Stimulated activated memory B cell treated with anti-CD40 and anti-IgM and Interleukin-4, amounts not matched to agents 10 μg/mL and 1 μg/mL and 100 μg/mL, for 72 hours (primary cell): ENCODE data around the gene POU2AF1.
A peak's percentile ranks its signal among the peaks of the same experiment; 100 is the strongest.
"Not testable (repeated sequence)": the region's sequence is repeated elsewhere in the genome, so short reads cannot be mapped to it uniquely, and the experiment has no call there.

Experiments
- ATAC-seq: fragments of 150-1000 bp; cut with Tn5 transposase; 2 replicates; pipeline ENCODE4 v1.10.0; 2021
- H3K27ac Mint-ChIP-seq: one replicate; pipeline ENCODE4 v1.8.0; 2022; ENCODE audit warnings: mild to moderate bottlenecking, mixed read lengths
- H3K27me3 Mint-ChIP-seq: one replicate; pipeline ENCODE4 v1.8.0; 2022; ENCODE audit warnings: mixed read lengths
- H3K36me3 Mint-ChIP-seq: one replicate; pipeline ENCODE4 v1.8.0; 2022; ENCODE audit warnings: mixed read lengths
- H3K4me1 Mint-ChIP-seq: one replicate; pipeline ENCODE4 v1.8.0; 2022; ENCODE audit warnings: mixed read lengths
- H3K4me3 Mint-ChIP-seq: one replicate; pipeline ENCODE4 v1.8.0; 2022; ENCODE audit warnings: mild to moderate bottlenecking, moderate library complexity, mixed read lengths
- H3K9me3 Mint-ChIP-seq: one replicate; pipeline ENCODE4 v1.8.0; 2022; ENCODE audit warnings: mixed read lengths

Gene POU2AF1

GRCh38 chr11:111400595-111400994, 21.5 kb upstream of the POU2AF1 start:
- H3K27me3 Mint-ChIP-seq, result no peaks in the 10 kb centered on the region
- H3K27ac Mint-ChIP-seq, result peak overlapping the region; percentile 80
- peak; percentile 59 for ATAC-seq
- peaks cover 3% of the 10 kb centered on the region for H3K9me3 Mint-ChIP-seq
- peaks cover 58% of the 10 kb centered on the region for H3K4me1 Mint-ChIP-seq
- H3K36me3 Mint-ChIP-seq, result no peaks in the 10 kb centered on the region
- H3K4me3 Mint-ChIP-seq, result peak overlapping the region; percentile 40

GRCh38 chr11:111399187-111400031, 20.3 kb upstream of the POU2AF1 start:
- H3K4me1 Mint-ChIP-seq, result peaks cover 65% of the 10 kb centered on the region
- H3K9me3 Mint-ChIP-seq, result peaks cover 3% of the 10 kb centered on the region
- no peaks in the 10 kb centered on the region for H3K36me3 Mint-ChIP-seq
- no peaks in the 10 kb centered on the region for H3K27me3 Mint-ChIP-seq
- H3K4me3 Mint-ChIP-seq, result peak overlapping the region; percentile 70
- ATAC-seq, result peak; percentile 62
- H3K27ac Mint-ChIP-seq, result peak overlapping the region; percentile 80

GRCh38 chr11:111397034-111397433, 18.0 kb upstream of the POU2AF1 start:
- no peak for ATAC-seq
- Mint-ChIP-seq H3K4me1 (peaks cover 85% of the 10 kb centered on the region), H3K27ac (peak overlapping the region; percentile 80)

GRCh38 chr11:111395749-111396148, 16.7 kb upstream of the POU2AF1 start:
- ATAC-seq, result no peak
- Mint-ChIP-seq H3K4me1 (peaks cover 81% of the 10 kb centered on the region), H3K9me3 (no peaks in the 10 kb centered on the region), H3K27ac (peak overlapping the region; percentile 80), H3K36me3 (no peaks in the 10 kb centered on the region), H3K4me3 (no peak overlapping the region), H3K27me3 (no peaks in the 10 kb centered on the region)

More at GRCh38 chr11:111397034-111397433, 18.0 kb upstream of the POU2AF1 start:
- Mint-ChIP-seq H3K4me3 (no peak overlapping the region), H3K36me3 (no peaks in the 10 kb centered on the region), H3K9me3 (no peaks in the 10 kb centered on the region), H3K27me3 (no peaks in the 10 kb centered on the region)

GRCh38 chr11:111395081-111395480, 16.0 kb upstream of the POU2AF1 start:
- Mint-ChIP-seq H3K27me3 (no peaks in the 10 kb centered on the region), H3K27ac (peak overlapping the region; percentile 80), H3K36me3 (no peaks in the 10 kb centered on the region), H3K9me3 (no peaks in the 10 kb centered on the region), H3K4me3 (no peak overlapping the region), H3K4me1 (peaks cover 75% of the 10 kb centered on the region)
- ATAC-seq, result no peak

GRCh38 chr11:111394147-111394546, 15.1 kb upstream of the POU2AF1 start:
- H3K9me3 Mint-ChIP-seq, H3K27me3 Mint-ChIP-seq, H3K4me3 Mint-ChIP-seq, H3K36me3 Mint-ChIP-seq: not testable (repeated sequence)
- Mint-ChIP-seq H3K27ac (peak overlapping the region; percentile 80), H3K4me1 (peaks cover 68% of the 10 kb centered on the region)
- peak; percentile 65 for ATAC-seq

- Mint-ChIP-seq H3K9me3 (no peaks in the 10 kb centered on the region), H3K36me3 (no peaks in the 10 kb centered on the region), H3K27ac (peak overlapping the region; percentile 80), H3K27me3 (no peaks in the 10 kb centered on the region), H3K4me3 (no peak overlapping the region), H3K4me1 (peaks cover 68% of the 10 kb centered on the region)
- ATAC-seq, result no peak
Measured at GRCh38 chr11:111393585-111393984, 14.5 kb upstream of the POU2AF1 start.

GRCh38 chr11:111393096-111393495, 14.0 kb upstream of the POU2AF1 start:
- Mint-ChIP-seq H3K4me1 (peaks cover 68% of the 10 kb centered on the region), H3K4me3 (no peak overlapping the region), H3K9me3 (no peaks in the 10 kb centered on the region), H3K36me3 (no peaks in the 10 kb centered on the region), H3K27me3 (no peaks in the 10 kb centered on the region), H3K27ac (peak overlapping the region; percentile 80)
- no peak for ATAC-seq

- H3K27ac Mint-ChIP-seq, result peak overlapping the region; percentile 80
- H3K27me3 Mint-ChIP-seq, result no peaks in the 10 kb centered on the region
- no peak overlapping the region for H3K4me3 Mint-ChIP-seq
- no peak for ATAC-seq
- peaks cover 63% of the 10 kb centered on the region for H3K4me1 Mint-ChIP-seq
- H3K9me3 Mint-ChIP-seq, result no peaks in the 10 kb centered on the region
- no peaks in the 10 kb centered on the region for H3K36me3 Mint-ChIP-seq
Measured at GRCh38 chr11:111392552-111392951, 13.5 kb upstream of the POU2AF1 start.

GRCh38 chr11:111391328-111392124, 12.5 kb upstream of the POU2AF1 start:
- H3K4me3 Mint-ChIP-seq, result no peak overlapping the region
- H3K36me3 Mint-ChIP-seq, result no peaks in the 10 kb centered on the region
- H3K27ac Mint-ChIP-seq, result peak overlapping the region; percentile 43
- H3K9me3 Mint-ChIP-seq, result no peaks in the 10 kb centered on the region
- H3K27me3 Mint-ChIP-seq, result no peaks in the 10 kb centered on the region
- H3K4me1 Mint-ChIP-seq, result peaks cover 53% of the 10 kb centered on the region
- no peak for ATAC-seq

GRCh38 chr11:111388842-111389241, 9.8 kb upstream of the POU2AF1 start:
- Mint-ChIP-seq H3K27me3 (no peaks in the 10 kb centered on the region), H3K36me3 (peaks cover 5% of the 10 kb centered on the region), H3K9me3 (peaks cover 2% of the 10 kb centered on the region), H3K4me1 (peaks cover 28% of the 10 kb centered on the region), H3K4me3 (no peak overlapping the region), H3K27ac (peak overlapping the region; percentile 36)
- no peak for ATAC-seq

GRCh38 chr11:111388420-111388819, 9.3 kb upstream of the POU2AF1 start:
- H3K4me1 Mint-ChIP-seq, result peaks cover 23% of the 10 kb centered on the region
- H3K9me3 Mint-ChIP-seq, result peaks cover 2% of the 10 kb centered on the region
- peak overlapping the region; percentile 36 for H3K27ac Mint-ChIP-seq
- H3K27me3 Mint-ChIP-seq, result no peaks in the 10 kb centered on the region
- ATAC-seq, result no peak
- peaks cover 5% of the 10 kb centered on the region for H3K36me3 Mint-ChIP-seq
- no peak overlapping the region for H3K4me3 Mint-ChIP-seq

GRCh38 chr11:111387363-111387762, 8.3 kb upstream of the POU2AF1 start:
- Mint-ChIP-seq H3K4me1 (peaks cover 24% of the 10 kb centered on the region), H3K4me3 (no peak overlapping the region), H3K27ac (no peak overlapping the region), H3K36me3 (peaks cover 5% of the 10 kb centered on the region), H3K27me3 (no peaks in the 10 kb centered on the region), H3K9me3 (peaks cover 2% of the 10 kb centered on the region)
- ATAC-seq, result no peak

- ATAC-seq, result no peak
- H3K27me3 Mint-ChIP-seq, result no peaks in the 10 kb centered on the region
- no peak overlapping the region for H3K27ac Mint-ChIP-seq
- H3K4me1 Mint-ChIP-seq, result peaks cover 30% of the 10 kb centered on the region
- H3K4me3 Mint-ChIP-seq, result no peak overlapping the region
- peaks cover 5% of the 10 kb centered on the region for H3K36me3 Mint-ChIP-seq
- H3K9me3 Mint-ChIP-seq, result peaks cover 2% of the 10 kb centered on the region
Measured at GRCh38 chr11:111386611-111387150, 7.6 kb upstream of the POU2AF1 start.

GRCh38 chr11:111384494-111384893, 5.4 kb upstream of the POU2AF1 start:
- Mint-ChIP-seq H3K27me3 (no peaks in the 10 kb centered on the region), H3K9me3 (peaks cover 2% of the 10 kb centered on the region), H3K4me3 (no peak overlapping the region), H3K27ac (no peak overlapping the region), H3K36me3 (peaks cover 5% of the 10 kb centered on the region), H3K4me1 (peaks cover 52% of the 10 kb centered on the region)
- no peak for ATAC-seq
